HG03060 (cell line): ENCODE measurements around the gene MMP25.

Experiments
- ATAC-seq: cut with Tn5 transposase; IDR thresholded peaks from one replicate; pipeline ENCODE4 v1.9.1; 2021; ENCODE audit warnings: low read depth, moderate number of reproducible peaks; ENCODE audit not compliant: unreplicated experiment

The MMP25 gene

GRCh38 chr16:3015865-3016521 is 30.4 kb upstream of the MMP25 start:
- ATAC-seq: no peak

DNA sequence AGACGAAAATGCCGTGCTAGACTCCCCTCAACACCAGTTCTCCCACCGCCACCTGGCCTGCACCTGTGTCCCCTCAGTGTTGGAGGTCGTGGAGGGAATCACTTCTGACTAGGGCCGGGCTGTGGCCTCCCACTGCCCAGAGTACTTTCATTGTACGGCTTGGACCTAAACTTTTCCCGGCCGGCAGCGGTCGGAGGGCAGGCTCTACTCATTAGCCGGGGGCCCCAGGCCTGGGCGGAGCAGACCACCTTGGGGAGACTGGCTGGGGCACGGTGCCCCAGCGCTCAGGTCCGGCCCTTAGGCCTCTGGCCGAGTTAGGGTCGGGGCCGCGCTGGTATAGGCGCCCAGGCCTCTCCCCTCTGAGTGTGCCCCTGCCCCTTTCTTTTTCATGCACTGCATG is 29.0 kb upstream of the MMP25 start:
- no peak for ATAC-seq

GRCh38 chr16:3017794-3018506 is 28.4 kb upstream of the MMP25 start, which contains the start of gene CLDN6:
Gene CLDN6, minus strand, starts transcription at chr16:3018183. Its CDS starts 2,162 bp downstream, at chr16:3016021.
- no peak for ATAC-seq

DNA sequence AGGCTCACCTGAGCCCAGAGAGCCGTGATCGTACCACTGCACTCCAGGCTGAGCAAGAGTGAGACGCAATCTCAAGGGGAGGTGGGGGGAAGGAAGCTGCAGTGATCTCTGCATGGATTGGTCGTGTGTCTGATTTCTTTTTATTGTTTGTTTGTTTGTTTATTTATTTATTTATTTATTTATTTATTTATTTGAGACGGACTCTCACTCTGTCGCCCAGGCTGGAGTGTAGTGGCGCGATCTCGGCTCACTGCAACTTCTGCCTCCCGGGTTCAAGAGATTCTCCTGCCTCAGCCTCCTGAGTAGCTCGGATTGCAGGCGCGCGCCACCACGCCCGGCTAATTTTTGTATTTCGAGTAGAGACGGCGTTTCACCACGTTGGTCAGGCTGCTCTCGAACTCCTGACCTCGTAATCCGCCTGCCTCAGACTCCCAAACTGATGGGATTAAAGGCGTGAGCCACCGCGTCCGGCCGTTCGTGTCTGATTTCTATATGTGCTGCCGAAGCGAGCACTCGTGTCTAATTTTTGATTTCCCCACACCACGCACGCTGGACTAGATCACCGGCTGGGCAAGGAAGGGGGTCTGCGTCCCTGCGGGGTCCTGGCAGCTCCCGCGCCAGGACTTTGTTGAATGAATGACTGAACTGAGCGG is 26.6 kb upstream of the MMP25 start:
- no peak for ATAC-seq

- ATAC-seq: no peak
Measured at GRCh38 chr16:3020247-3020603, 26.1 kb upstream of the MMP25 start, which contains the start of gene TNFRSF12A. Gene TNFRSF12A, plus strand, starts transcription at chr16:3020368. Its CDS starts 30 bp downstream, at chr16:3020398.

DNA sequence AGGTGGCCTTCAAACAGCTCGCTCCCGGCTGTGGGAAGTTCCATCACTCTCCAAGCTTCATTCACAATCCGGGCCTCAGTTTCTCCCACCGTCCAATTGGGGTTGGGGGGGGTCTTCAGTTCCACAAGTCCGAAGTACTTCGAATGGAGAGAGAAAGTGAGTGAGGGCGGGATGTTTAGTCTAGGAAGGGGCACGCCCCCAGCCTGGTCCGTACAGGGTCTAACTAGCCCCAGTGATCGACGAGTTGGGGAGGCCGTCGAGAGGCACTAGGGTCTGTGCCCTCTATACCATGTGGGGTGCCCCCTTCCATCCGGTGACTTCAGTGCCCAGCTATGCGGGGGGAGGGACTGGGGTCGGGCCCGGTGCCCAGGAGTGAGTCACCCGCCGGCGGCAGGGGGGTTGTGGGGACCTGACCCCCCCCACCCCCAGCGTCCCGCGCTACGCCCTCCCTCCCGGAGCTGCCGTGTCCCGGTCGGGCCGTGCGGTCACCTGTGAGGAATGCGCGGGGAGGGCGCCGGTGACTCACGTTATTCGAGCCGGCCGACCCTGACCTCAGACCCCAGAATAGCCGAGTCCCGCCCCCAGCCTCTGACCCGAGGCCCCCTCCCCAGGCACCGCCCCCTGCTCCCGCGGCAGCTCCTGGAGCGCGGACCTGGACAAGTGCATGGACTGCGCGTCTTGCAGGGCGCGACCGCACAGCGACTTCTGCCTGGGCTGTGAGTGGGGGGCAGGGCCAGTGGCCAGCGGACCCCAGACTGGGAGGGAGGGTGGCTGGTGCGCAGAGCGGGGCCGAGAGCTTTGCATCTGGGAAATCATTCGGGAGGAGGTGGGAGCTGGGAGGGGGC is 25.5 kb upstream of the MMP25 start:
- ATAC-seq: no peak

- no peak for ATAC-seq
Measured at GRCh38 chr16:3021449-3022207, 24.7 kb upstream of the MMP25 start.

GRCh38 chr16:3022208-3022683 is 24.1 kb upstream of the MMP25 start:
- no peak for ATAC-seq

DNA sequence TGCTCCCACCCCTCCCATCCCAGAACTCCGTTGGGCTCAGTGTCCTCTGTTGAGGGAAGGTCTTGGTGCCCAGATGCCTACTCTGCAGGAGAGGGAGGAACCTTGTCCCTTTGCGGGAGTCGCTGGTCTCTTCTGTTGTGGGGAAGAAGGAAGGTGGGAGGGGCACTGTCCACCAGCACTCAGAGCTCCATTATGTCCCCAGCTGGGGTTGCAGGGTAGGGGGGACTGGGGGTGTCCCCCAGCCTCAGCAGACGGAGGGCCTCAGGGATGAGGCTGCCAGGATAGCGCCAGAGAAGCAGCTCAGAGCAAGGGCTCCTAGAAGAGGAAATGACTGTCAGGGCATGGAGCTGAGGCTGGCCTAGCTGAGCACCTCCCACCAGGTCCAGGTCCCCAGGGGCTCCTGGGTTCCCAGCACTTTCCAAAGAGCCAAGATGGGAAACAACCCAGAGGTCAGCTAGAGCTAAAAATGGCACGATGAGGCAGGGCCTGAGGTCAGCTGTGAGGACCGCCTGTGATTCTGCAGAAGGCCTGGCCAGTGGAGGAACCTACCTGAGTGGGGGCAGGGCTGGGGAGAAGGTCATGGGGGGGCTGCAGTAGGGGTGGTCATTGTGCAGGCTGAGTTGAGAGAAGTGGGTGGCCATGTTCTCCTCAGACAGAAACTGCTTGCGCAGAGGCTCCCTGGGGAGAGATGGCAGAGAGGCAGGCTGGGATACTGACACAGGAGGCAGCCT is 23.5 kb upstream of the MMP25 start:
- no peak for ATAC-seq

GRCh38 chr16:3023415-3023668 is 23.0 kb upstream of the MMP25 start:
- no peak for ATAC-seq

- peak; percentile 56 for ATAC-seq
Measured at GRCh38 chr16:3023669-3024478, 22.5 kb upstream of the MMP25 start, which contains the start of the genes HCFC1R1 and THOC6. Gene HCFC1R1, minus strand, starts transcription at chr16:3023942. Its CDS starts 1 bp downstream, at chr16:3023941. Gene THOC6, plus strand, starts transcription at chr16:3024035. Its CDS starts 292 bp downstream, at chr16:3024327.

- no peak for ATAC-seq
Measured at GRCh38 chr16:3025032-3026002, 21.0 kb upstream of the MMP25 start.

GRCh38 chr16:3026003-3026378 is 20.4 kb upstream of the MMP25 start:
- no peak for ATAC-seq

GRCh38 chr16:3026609-3027488 is 19.5 kb upstream of the MMP25 start:
- ATAC-seq: no peak

GRCh38 chr16:3027489-3027795 is 18.9 kb upstream of the MMP25 start:
- ATAC-seq: no peak

DNA sequence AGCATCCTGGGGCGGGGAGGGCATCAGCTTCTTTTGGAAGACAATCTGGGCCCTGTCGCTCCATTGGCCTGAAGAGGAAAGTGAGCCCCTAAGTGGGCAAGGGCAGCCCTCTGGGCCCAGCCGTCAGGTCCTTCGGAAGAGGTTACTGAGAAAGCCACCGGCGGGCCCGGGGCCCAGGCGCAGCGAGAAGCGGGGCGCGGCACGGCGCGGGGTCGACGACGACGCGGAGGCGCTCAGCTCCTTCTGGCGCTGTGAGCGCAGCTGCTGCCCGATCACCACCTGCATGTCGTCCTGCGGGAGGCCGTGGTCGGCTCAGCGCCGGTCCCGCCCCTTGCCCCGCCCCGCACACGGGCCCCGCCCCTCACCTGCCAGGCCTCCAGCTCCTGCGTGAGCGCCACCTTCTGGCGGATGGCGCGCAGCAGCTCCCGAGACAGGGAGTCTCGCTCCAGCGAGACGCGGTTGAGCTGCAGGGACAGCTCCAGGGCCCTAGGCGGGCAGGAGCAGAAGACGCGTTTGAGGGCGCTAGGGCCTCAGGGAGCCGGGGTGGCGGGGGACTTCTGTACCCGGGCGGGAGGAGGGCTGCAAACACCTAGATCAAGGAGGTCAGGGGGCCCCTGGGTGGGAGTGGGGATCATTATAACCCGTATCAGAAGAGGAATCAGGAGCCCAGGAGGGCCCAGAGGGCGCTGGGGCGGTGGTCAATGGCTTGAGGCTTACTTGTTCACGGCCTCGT is 18.2 kb upstream of the MMP25 start:
- ATAC-seq: no peak
